ENCODE results near the gene EPHA6. TPM values are rescaled to one million over a fixed set of nuclear protein-coding genes. Genes with fewer than 3 reads are reported as not detected.
"Not testable (repeated sequence)": the region's sequence is repeated elsewhere in the genome, so short reads cannot be mapped to it uniquely, and the experiment has no call there.

The EPHA6 gene
- polyA plus RNA-seq, 1 donor = 1.6 TPM

DNA sequence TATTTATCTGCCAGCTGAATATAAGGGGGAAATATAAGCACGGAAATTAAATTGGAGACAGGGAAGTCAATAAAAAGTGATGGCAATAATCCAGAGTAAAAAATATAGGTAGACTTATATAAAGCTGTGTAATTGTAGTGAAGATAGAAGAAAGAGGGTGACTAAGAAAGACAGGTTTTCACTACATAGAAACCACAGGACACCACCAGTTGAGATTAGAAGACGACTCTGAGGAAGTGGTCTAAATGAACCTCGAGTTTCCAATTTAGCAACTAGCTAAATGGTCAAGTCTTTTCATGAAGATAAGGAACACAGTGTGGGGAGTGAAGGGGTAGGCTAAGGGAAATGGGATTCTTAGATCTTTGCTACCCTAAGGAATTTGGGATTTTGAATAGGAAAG lies 761.3 kb downstream of the EPHA6 start:
- no peaks in the 10 kb centered on the region for H3K27me3 ChIP-seq (ENCODE audit: control insufficient read depth, insufficient read depth, low read length)
- DNase-seq = no peak
- no peak overlapping the region for H3K27ac ChIP-seq (ENCODE audit: low read length)
- H3K36me3 ChIP-seq (ENCODE audit: control insufficient read depth, insufficient read depth, low read length) = no peaks in the 10 kb centered on the region
- 100% methylated on average over 1 of the region's 3 CpGs for WGBS (ENCODE audit: insufficient coverage, low lambda C conversion rate)
- no peaks in the 10 kb centered on the region for H3K4me1 ChIP-seq (ENCODE audit: control insufficient read depth, insufficient read depth, low read length)
- no peak overlapping the region for H3K4me3 ChIP-seq (ENCODE audit: low read length)
- H3K9me3 ChIP-seq (ENCODE audit: control insufficient read depth, low read depth, low read length) = no peaks in the 10 kb centered on the region

DNA sequence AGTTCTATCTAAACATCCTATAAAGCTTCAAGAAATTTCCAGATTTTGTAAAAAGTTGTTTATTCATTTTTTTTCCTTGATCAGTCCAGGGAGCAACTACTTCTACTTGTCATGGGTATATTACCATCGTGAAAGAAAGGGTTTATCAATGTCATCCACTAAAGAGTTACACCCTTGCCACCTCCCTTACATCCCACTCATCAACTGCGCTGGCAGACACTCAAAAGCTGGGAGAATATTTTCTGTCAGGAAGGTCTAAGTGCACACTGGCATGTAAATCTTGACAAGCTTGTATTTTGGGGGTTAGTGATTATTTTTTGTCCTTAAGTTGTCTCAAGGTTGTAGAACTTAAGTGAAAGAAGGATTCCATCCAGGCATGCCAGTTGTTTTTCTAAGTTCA lies 761.8 kb downstream of the EPHA6 start:
- no peaks in the 10 kb centered on the region for H3K36me3 ChIP-seq (ENCODE audit: control insufficient read depth, insufficient read depth, low read length)
- H3K4me3 ChIP-seq (ENCODE audit: low read length) = no peak overlapping the region
- no peak overlapping the region for H3K27ac ChIP-seq (ENCODE audit: low read length)
- H3K27me3 ChIP-seq (ENCODE audit: control insufficient read depth, insufficient read depth, low read length) = no peaks in the 10 kb centered on the region
- H3K4me1 ChIP-seq (ENCODE audit: control insufficient read depth, insufficient read depth, low read length) = no peaks in the 10 kb centered on the region
- WGBS (ENCODE audit: insufficient coverage, low lambda C conversion rate) = no CpG with 5 or more reads among the region's 2 CpGs
- no peaks in the 10 kb centered on the region for H3K9me3 ChIP-seq (ENCODE audit: control insufficient read depth, low read depth, low read length)
- DNase-seq = no peak

DNA sequence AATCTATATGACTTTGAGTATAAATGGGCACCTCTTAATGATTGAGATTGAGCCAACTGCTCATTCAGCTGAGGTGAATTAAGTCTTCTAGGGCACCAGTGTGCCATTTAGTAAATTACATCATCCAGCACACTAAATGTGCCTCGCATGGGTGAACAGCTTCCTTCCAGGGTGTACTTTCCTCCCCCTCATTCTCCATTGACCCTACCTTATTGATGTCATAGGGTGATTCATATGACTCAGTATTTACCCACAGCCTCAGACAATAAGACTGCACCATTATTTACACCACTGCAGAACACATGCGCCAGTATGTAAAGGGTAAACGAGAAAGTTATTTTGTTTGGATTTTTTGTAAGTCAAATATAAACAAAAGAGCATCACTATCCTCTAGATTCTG lies 765.0 kb downstream of the EPHA6 start:
- Histone ChIP-seq H3K9me3 (ENCODE audit: control insufficient read depth, low read depth, low read length) (no peaks in the 10 kb centered on the region), H3K4me1 (ENCODE audit: control insufficient read depth, insufficient read depth, low read length) (no peaks in the 10 kb centered on the region), H3K27ac (ENCODE audit: low read length) (no peak overlapping the region), H3K4me3 (ENCODE audit: low read length) (no peak overlapping the region), H3K36me3 (ENCODE audit: control insufficient read depth, insufficient read depth, low read length) (no peaks in the 10 kb centered on the region), H3K27me3 (ENCODE audit: control insufficient read depth, insufficient read depth, low read length) (no peaks in the 10 kb centered on the region)
- DNase-seq = no peak
- no CpG with 5 or more reads among the region's 3 CpGs for WGBS (ENCODE audit: insufficient coverage, low lambda C conversion rate)

DNA sequence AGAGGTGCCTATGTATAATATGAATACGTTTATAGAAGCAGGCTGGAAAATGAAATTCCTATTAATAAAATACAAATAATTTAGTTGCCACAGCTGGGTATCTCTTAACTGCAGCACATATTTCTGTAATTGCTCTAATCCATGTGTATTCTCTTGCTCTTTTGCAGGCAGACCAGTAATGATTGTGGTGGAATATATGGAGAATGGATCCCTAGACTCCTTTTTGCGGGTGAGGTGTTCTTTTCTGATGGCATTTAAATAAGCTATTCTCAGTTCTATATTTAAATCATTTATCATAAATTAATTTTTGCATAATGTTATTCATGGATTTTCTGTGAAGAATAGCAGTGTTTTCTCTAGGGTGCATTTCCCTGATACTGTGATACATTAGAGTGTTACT lies 796.2 kb downstream of the EPHA6 start:
- 82% methylated on average over 2 of the region's 2 CpGs for WGBS (ENCODE audit: insufficient coverage, low lambda C conversion rate)
- Histone ChIP-seq H3K27me3 (ENCODE audit: control insufficient read depth, insufficient read depth, low read length) (no peaks in the 10 kb centered on the region), H3K9me3 (ENCODE audit: control insufficient read depth, low read depth, low read length) (no peaks in the 10 kb centered on the region), H3K4me1 (ENCODE audit: control insufficient read depth, insufficient read depth, low read length) (no peaks in the 10 kb centered on the region), H3K36me3 (ENCODE audit: control insufficient read depth, insufficient read depth, low read length) (no peaks in the 10 kb centered on the region), H3K4me3 (ENCODE audit: low read length) (no peak overlapping the region), H3K27ac (ENCODE audit: low read length) (no peak overlapping the region)
- no peak for DNase-seq

DNA sequence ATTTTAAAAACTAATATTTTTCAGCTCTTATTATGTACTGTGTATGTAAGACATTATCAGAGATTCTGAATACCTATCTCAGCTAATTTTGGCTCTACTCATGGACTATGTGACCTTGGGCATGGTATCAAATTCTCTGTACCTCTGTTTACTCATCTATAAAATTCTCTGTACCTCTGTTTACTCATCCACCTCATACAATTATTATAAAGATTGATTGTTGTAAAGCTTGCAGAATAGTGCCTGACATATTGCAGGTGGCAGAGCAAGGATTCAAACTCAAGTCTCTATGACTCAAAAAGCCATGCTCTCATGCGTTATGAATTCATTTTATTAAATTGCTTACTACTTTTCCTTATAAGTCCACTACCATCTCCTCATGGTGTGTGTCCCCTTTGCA lies 798.2 kb downstream of the EPHA6 start:
- Histone ChIP-seq H3K4me1 (ENCODE audit: control insufficient read depth, insufficient read depth, low read length) (no peaks in the 10 kb centered on the region), H3K4me3 (ENCODE audit: low read length) (no peak overlapping the region), H3K9me3 (ENCODE audit: control insufficient read depth, low read depth, low read length) (no peaks in the 10 kb centered on the region), H3K27ac (ENCODE audit: low read length) (no peak overlapping the region), H3K36me3 (ENCODE audit: control insufficient read depth, insufficient read depth, low read length) (no peaks in the 10 kb centered on the region), H3K27me3 (ENCODE audit: control insufficient read depth, insufficient read depth, low read length) (no peaks in the 10 kb centered on the region)
- 100% methylated on average over 1 of the region's 1 CpG for WGBS (ENCODE audit: insufficient coverage, low lambda C conversion rate)
- DNase-seq = no peak

DNA sequence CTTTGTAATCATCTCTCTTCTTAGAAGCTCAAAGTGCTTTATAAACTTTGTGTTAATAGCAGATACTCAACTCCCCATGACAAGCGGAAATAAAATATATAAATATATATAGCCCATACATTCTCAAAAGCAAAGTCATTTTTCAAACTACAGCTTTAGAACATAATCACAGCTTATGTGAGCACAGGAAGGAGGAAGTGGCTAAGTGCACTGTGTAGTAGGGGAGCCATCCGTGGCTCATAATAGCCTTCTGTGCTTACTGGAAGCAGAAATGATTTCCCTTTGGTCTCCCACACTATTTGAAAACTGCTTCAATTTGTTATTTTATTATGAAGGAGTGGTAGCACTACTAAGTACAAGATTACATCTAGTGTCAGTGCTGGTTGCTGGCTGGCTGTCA lies 798.7 kb downstream of the EPHA6 start:
- no CpG with 5 or more reads among the region's 2 CpGs for WGBS (ENCODE audit: insufficient coverage, low lambda C conversion rate)

DNA sequence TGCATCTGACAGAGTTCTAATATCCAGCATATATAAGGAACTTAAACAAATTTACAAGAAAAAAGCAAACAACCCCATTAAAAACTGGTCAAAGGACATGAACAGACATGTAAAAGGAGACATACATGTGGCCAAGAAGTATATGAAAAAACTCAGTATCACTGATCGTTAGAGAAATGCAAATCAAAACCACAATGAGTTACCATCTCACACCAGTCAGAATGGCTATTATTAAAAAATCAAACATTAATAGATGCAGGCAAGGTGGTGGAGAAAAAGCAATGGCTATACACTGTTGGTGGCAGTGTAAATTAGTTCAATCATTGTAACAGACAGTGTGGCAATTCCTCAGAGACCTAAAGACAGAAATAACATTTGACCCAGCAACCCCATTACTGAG lies 806.1 kb downstream of the EPHA6 start:
- not testable (repeated sequence) for H3K9me3 ChIP-seq (ENCODE audit: control insufficient read depth, low read depth, low read length); H3K4me1 ChIP-seq (ENCODE audit: control insufficient read depth, insufficient read depth, low read length)
- no CpG with 5 or more reads among the region's 1 CpG for WGBS (ENCODE audit: insufficient coverage, low lambda C conversion rate)

More for the DNA sequence above, 798.7 kb downstream of the EPHA6 start:
- Histone ChIP-seq H3K4me3 (ENCODE audit: low read length) (no peak overlapping the region), H3K27me3 (ENCODE audit: control insufficient read depth, insufficient read depth, low read length) (no peaks in the 10 kb centered on the region), H3K4me1 (ENCODE audit: control insufficient read depth, insufficient read depth, low read length) (no peaks in the 10 kb centered on the region), H3K36me3 (ENCODE audit: control insufficient read depth, insufficient read depth, low read length) (no peaks in the 10 kb centered on the region), H3K27ac (ENCODE audit: low read length) (no peak overlapping the region), H3K9me3 (ENCODE audit: control insufficient read depth, low read depth, low read length) (no peaks in the 10 kb centered on the region)
- DNase-seq = no peak

DNA sequence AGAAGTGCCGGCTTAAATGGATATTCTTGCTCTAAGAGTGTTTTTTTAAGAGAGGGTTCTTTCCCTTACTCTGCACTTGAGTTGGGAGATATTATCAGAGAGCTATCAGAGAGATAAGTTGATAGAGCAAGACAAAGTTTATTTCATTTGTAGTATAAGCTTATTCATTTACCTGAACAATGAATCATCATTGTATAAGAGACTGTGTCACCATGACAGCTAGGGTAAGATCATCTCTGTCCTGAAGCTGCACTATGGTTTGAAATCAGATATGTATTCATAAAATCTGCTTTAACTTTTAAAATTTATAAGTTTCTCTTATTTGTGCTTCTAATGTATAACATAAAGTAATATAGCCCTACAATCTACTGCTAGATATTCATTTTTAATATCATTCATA lies 822.1 kb downstream of the EPHA6 start:
- Histone ChIP-seq H3K27ac (ENCODE audit: low read length) (no peak overlapping the region), H3K9me3 (ENCODE audit: control insufficient read depth, low read depth, low read length) (no peaks in the 10 kb centered on the region), H3K4me3 (ENCODE audit: low read length) (no peak overlapping the region), H3K27me3 (ENCODE audit: control insufficient read depth, insufficient read depth, low read length) (no peaks in the 10 kb centered on the region), H3K4me1 (ENCODE audit: control insufficient read depth, insufficient read depth, low read length) (no peaks in the 10 kb centered on the region), H3K36me3 (ENCODE audit: control insufficient read depth, insufficient read depth, low read length) (no peaks in the 10 kb centered on the region)
- WGBS (ENCODE audit: insufficient coverage, low lambda C conversion rate) = no CpG with 5 or more reads among the region's 1 CpG
- no peak for DNase-seq

More for the DNA sequence above, 806.1 kb downstream of the EPHA6 start:
- H3K27me3 ChIP-seq (ENCODE audit: control insufficient read depth, insufficient read depth, low read length); H3K36me3 ChIP-seq (ENCODE audit: control insufficient read depth, insufficient read depth, low read length); H3K4me3 ChIP-seq (ENCODE audit: low read length); H3K27ac ChIP-seq (ENCODE audit: low read length); DNase-seq: not testable (repeated sequence)

DNA sequence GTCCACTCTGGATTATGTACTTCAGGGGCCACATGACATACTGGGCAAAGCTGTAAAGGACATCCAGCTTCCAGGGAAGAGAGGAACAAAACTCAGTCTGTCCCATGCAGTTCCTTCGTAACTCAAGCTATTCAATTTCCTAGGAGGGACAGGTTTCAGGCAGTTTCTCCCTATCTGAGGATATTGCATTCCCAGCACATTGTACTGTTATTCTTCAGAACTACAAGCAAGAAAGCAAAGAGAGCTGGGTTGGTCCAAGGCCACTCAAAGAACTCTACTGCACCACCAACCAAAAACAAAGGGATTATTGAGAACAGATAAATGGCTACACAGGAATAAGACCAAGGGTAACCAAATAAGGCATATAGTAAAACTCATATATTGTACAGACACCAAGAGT lies 832.5 kb downstream of the EPHA6 start:
- Histone ChIP-seq H3K36me3 (ENCODE audit: control insufficient read depth, insufficient read depth, low read length) (no peaks in the 10 kb centered on the region), H3K9me3 (ENCODE audit: control insufficient read depth, low read depth, low read length) (no peaks in the 10 kb centered on the region), H3K4me3 (ENCODE audit: low read length) (no peak overlapping the region), H3K27me3 (ENCODE audit: control insufficient read depth, insufficient read depth, low read length) (no peaks in the 10 kb centered on the region), H3K4me1 (ENCODE audit: control insufficient read depth, insufficient read depth, low read length) (no peaks in the 10 kb centered on the region), H3K27ac (ENCODE audit: low read length) (no peak overlapping the region)
- no CpG with 5 or more reads among the region's 1 CpG for WGBS (ENCODE audit: insufficient coverage, low lambda C conversion rate)
- DNase-seq = no peak

DNA sequence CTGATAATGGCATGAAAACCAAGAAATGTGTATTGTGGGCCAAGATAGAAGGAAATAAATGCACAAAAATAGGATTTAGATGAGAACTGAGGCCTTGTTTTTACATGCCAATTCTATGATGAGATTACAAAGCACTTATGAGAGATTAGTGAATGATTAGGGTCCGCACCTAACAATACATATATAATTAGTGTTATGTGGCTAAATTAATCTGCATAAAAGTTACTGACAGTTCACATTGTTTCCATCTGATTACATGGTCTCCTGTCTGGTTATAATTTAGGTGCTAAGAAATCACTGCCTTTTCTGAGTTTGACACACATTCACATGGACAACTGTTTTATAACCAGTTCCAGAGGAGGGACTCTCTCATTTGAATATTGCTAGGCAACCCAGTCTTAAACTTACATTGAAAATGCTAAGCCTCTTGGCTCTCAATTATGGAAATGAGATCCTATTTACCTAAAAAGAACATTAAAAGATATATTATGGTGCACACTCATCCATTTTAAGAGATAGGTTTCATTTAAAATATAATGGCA lies 833.1 kb downstream of the EPHA6 start:
- Histone ChIP-seq H3K36me3 (ENCODE audit: control insufficient read depth, insufficient read depth, low read length) (no peaks in the 10 kb centered on the region), H3K27me3 (ENCODE audit: control insufficient read depth, insufficient read depth, low read length) (no peaks in the 10 kb centered on the region), H3K4me3 (ENCODE audit: low read length) (no peak overlapping the region), H3K9me3 (ENCODE audit: control insufficient read depth, low read depth, low read length) (no peaks in the 10 kb centered on the region), H3K4me1 (ENCODE audit: control insufficient read depth, insufficient read depth, low read length) (no peaks in the 10 kb centered on the region), H3K27ac (ENCODE audit: low read length) (no peak overlapping the region)
- DNase-seq = no peak
- WGBS (ENCODE audit: insufficient coverage, low lambda C conversion rate) = no CpG with 5 or more reads among the region's 1 CpG

DNA sequence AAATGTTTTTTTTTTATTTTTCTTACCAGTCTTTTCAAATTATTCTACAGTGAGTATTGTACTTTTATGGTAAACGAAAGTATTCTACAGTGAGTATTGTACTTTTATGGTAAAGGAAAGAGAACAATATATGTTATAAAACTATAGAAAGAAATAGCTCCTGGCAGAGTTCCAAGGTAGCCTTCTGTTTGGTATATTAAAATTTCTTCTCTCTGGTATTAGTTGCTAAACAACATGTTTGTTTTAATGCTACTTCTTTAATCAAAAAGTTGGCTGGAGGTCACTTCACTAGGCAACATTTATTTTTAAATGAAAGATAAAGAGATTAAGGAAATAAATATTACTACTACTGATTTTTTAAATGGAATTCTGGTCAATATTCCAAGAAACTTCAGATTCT lies 841.6 kb downstream of the EPHA6 start:
- WGBS (ENCODE audit: insufficient coverage, low lambda C conversion rate) = 100% methylated on average over 1 of the region's 1 CpG
- H3K27ac ChIP-seq (ENCODE audit: low read length) = no peak overlapping the region
- H3K9me3 ChIP-seq (ENCODE audit: control insufficient read depth, low read depth, low read length) = no peaks in the 10 kb centered on the region
- no peaks in the 10 kb centered on the region for H3K4me1 ChIP-seq (ENCODE audit: control insufficient read depth, insufficient read depth, low read length)
- H3K27me3 ChIP-seq (ENCODE audit: control insufficient read depth, insufficient read depth, low read length) = no peaks in the 10 kb centered on the region
- no peak for DNase-seq
- H3K36me3 ChIP-seq (ENCODE audit: control insufficient read depth, insufficient read depth, low read length) = no peaks in the 10 kb centered on the region
- no peak overlapping the region for H3K4me3 ChIP-seq (ENCODE audit: low read length)
